WERI-Rb-1 (cell line): ENCODE results near the gene PTPN12.

Experiments
- DNase-seq: peaks from one replicate; pipeline ENCODE4 v3.0.0-alpha.2; 2020
- H3K27ac ChIP-seq: fragments of 250-450 bp; sonication (Bioruptor Pico); 2 replicates; pipeline ENCODE4 v1.5.1; 2020; ENCODE audit warnings: mild to moderate bottlenecking, moderate library complexity
- H3K27me3 ChIP-seq: fragments of 250-450 bp; sonication (Bioruptor Pico); 2 replicates; pipeline ENCODE4 v1.5.1; 2021; ENCODE audit warnings: mild to moderate bottlenecking, low read depth, moderate library complexity; ENCODE audit not compliant: insufficient read depth, severe bottlenecking
- H3K36me3 ChIP-seq: fragments of 250-450 bp; sonication (Bioruptor Pico); 2 replicates; pipeline ENCODE4 v1.5.1; 2020; ENCODE audit warnings: mild to moderate bottlenecking, moderate library complexity
- H3K4me3 ChIP-seq: 2 replicates; pipeline ENCODE4 v1.5.1; 2011; ENCODE audit warnings: low read depth, mild to moderate bottlenecking, control low read depth, low read length
- H3K9me3 ChIP-seq: fragments of 250-450 bp; sonication (Bioruptor Pico); 2 replicates; pipeline ENCODE4 v1.5.1; 2021; ENCODE audit warnings: mild to moderate bottlenecking, moderate library complexity; ENCODE audit not compliant: severe bottlenecking
- CTCF ChIP-seq: IDR thresholded peaks from 2 replicates; pipeline ENCODE4 v1.5.1; 2011; ENCODE audit warnings: low read depth, mild to moderate bottlenecking, control low read depth, inconsistent platforms, low read length

The PTPN12 gene

DNA sequence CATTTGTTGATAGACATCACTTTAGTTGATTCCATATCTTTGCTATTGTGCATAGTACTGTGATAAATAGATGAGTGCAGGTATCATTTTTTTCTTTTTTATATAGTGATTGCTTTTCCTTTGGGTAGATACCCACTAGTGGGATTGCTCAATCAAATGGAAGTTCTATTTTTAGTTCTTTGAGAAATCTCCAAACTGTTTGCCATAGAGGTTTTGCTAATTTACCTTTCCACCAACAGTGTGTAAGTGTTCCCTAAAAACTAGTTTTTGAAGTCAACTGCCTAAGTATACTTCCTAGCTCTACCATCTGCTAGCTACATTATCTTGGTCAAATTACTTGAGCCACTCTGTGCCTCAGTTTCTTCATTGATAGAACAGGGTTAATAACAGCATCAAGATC is 127.6 kb downstream of the PTPN12 start:
- no peak overlapping the region for H3K27ac ChIP-seq
- DNase-seq, result no peak
- H3K9me3 ChIP-seq, result no peaks in the 10 kb centered on the region
- no peaks in the 10 kb centered on the region for H3K27me3 ChIP-seq
- no peaks in the 10 kb centered on the region for H3K36me3 ChIP-seq
- no peak overlapping the region for H3K4me3 ChIP-seq
- no peak for TF ChIP-seq CTCF

DNA sequence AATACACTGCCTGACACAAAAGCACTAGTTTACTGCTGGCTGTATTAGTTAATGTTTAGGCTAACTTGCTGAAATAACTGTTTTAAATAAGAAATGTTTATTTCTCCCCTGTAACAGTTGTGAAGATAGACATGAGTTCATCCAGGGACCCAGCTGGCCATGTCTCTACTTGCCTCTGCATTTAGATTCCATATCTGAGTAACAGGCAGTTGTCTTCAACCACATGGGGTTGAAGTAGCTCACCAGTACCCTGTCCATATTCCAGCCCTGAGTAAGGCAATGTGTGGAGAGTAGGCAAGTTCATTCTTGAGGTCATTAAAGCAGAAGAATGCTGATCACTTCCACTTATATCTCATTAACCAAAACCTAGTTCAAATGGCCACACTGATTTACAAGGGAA is 128.1 kb downstream of the PTPN12 start:
- H3K27ac ChIP-seq, result no peak overlapping the region
- DNase-seq, result no peak
- H3K27me3 ChIP-seq, result no peaks in the 10 kb centered on the region
- no peaks in the 10 kb centered on the region for H3K36me3 ChIP-seq
- TF ChIP-seq CTCF, result no peak
- no peak overlapping the region for H3K4me3 ChIP-seq
- no peaks in the 10 kb centered on the region for H3K9me3 ChIP-seq

DNA sequence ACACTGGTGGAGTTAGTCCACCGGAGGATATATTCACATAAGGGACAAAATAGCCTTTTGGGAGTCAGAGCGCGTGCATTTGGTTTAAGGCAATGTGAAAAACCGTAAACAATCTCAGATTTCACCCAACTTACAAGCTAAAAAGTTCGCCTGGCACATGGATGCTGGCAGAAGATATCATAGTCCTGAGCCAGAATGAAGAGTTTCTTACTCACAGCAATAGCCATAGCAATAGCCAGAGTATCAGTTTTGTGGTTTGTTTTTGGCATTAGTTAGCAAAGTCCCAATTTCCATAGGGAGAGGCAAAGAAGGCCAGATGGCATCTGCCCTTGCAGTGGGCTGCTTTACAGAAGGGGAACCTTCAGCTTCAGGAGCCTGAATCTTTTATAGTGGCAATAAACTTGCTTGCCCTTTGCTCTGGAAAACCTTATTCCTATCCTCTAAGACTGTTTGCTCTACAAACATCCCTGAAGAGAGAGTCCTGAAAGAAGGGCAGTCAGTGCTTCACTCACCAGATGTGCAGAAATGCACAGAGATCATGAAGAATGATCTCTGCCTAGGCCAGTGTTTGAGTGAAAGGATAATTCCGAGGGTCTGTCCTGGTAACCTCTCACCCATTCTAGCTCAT is 130.5 kb downstream of the PTPN12 start:
- Histone ChIP-seq H3K27ac (no peak overlapping the region), H3K27me3 (no peaks in the 10 kb centered on the region), H3K36me3 (no peaks in the 10 kb centered on the region), H3K9me3 (no peaks in the 10 kb centered on the region), H3K4me3 (no peak overlapping the region)
- DNase-seq, result no peak
- no peak for TF ChIP-seq CTCF

DNA sequence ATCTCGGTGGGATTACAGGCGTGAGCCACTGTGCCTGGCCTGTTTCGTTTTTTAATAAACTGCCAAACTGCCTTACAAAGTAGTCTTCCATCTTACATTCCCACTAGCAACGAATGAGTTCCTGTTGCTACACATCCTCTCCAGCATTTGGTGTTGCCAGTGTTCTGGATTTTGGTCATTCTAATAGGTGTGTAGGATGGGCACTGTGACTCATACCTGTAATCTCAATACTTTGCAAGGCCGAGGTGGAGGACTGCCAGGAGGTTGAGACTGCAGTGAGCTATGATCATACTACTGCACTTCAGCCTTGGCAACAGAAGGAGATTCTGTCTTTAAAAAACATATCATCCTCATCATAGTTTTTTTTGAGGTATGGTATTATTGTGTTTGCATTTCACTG is 137.8 kb downstream of the PTPN12 start:
- H3K4me3 ChIP-seq, result no peak overlapping the region
- no peak overlapping the region for H3K27ac ChIP-seq
- H3K9me3 ChIP-seq, result no peaks in the 10 kb centered on the region
- no peaks in the 10 kb centered on the region for H3K27me3 ChIP-seq
- no peak for DNase-seq
- no peak for TF ChIP-seq CTCF
- H3K36me3 ChIP-seq, result no peaks in the 10 kb centered on the region

GRCh38 chr7:77679608-77680007 is 142.5 kb downstream of the PTPN12 start:
- Histone ChIP-seq H3K9me3 (no peaks in the 10 kb centered on the region), H3K27me3 (no peaks in the 10 kb centered on the region), H3K27ac (no peak overlapping the region), H3K36me3 (peaks cover 19% of the 10 kb centered on the region), H3K4me3 (no peak overlapping the region)
- DNase-seq, result no peak
- no peak for TF ChIP-seq CTCF

- Histone ChIP-seq H3K36me3 (peaks cover 23% of the 10 kb centered on the region), H3K9me3 (no peaks in the 10 kb centered on the region), H3K4me3 (no peak overlapping the region), H3K27me3 (no peaks in the 10 kb centered on the region), H3K27ac (no peak overlapping the region)
- TF ChIP-seq CTCF, result no peak
- no peak for DNase-seq
These were observed 143.2 kb downstream of the PTPN12 start for GRCh38 chr7:77680266-77680665.
